IMR-90 (cell line): Measurements from ENCODE around the gene TAS2R50. TPM values are rescaled to one million over a fixed set of nuclear protein-coding genes. Genes with fewer than 3 reads are reported as not detected.
A peak's percentile ranks its signal among the peaks of the same experiment; 100 is the strongest.

Source experiments
- ATAC-seq: fragments of 200-7000 bp; cut with Tn5 transposase; 2 replicates; pipeline ENCODE4 v1.9.1; 2020; ENCODE audit warnings: low read depth, mild to moderate bottlenecking, moderate library complexity
- BruUV-seq: library from RNA; stranded (reverse); fragments of 400-500 nt; replicated peaks from 2 replicates; lab custom pipeline; 2021; lab: Mats Ljungman, UMichigan
- CTCF ChIA-PET: fragments of 300-600 bp; formaldehyde crosslinking; extraction: SDS; loops from one replicate; lab custom pipeline; 2021; ENCODE audit warnings: antibody characterized with exemption; lab: Yijun Ruan, JAX
- POLR2A ChIA-PET: fragments of 300-600 bp; sonication (Branson Sonifier 250); formaldehyde crosslinking; loops from one replicate; lab custom pipeline; 2022; ENCODE audit warnings: antibody characterized with exemption; ENCODE audit not compliant: unreplicated experiment; lab: Charles Lee
- DNase-seq: peaks from one replicate; pipeline ENCODE4 v3.0.0; 2013
- H2AFZ ChIP-seq: replicated peaks from 2 replicates; pipeline ENCODE3; 2013; ENCODE audit warnings: low read length, mild to moderate bottlenecking; ENCODE audit not compliant: poor library complexity
- H2AK5ac ChIP-seq: 2 replicates; pipeline ENCODE4 v1.6.1; 2013; ENCODE audit warnings: low read depth, low read length, inconsistent platforms
- H2AK9ac ChIP-seq: replicated peaks from 2 replicates; pipeline ENCODE3; 2013; ENCODE audit warnings: mild to moderate bottlenecking, low read depth, low read length, moderate library complexity; ENCODE audit not compliant: poor library complexity
- H2BK120ac ChIP-seq: 2 replicates; pipeline ENCODE4 v1.6.1; 2013; ENCODE audit warnings: low read depth, low read length, inconsistent platforms
- H2BK15ac ChIP-seq: 3 replicates; pipeline ENCODE4 v1.6.1; 2013; ENCODE audit warnings: low read depth, low read length, inconsistent platforms
- H2BK20ac ChIP-seq: 2 replicates; pipeline ENCODE4 v1.6.1; 2013; ENCODE audit warnings: low read depth, mild to moderate bottlenecking, inconsistent platforms, low read length, moderate library complexity
- H2BK5ac ChIP-seq: 2 replicates; pipeline ENCODE4 v1.6.1; 2013; ENCODE audit warnings: mild to moderate bottlenecking, low read depth, low read length, inconsistent platforms; ENCODE audit not compliant: poor library complexity, severe bottlenecking
- H3K14ac ChIP-seq: replicated peaks from 2 replicates; pipeline ENCODE4 v1.6.1; 2013; ENCODE audit warnings: low read depth, low read length, inconsistent platforms
- H3K18ac ChIP-seq: 2 replicates; pipeline ENCODE4 v1.6.1; 2013; ENCODE audit warnings: low read depth, low read length, control low read depth
- H3K23ac ChIP-seq: 2 replicates; pipeline ENCODE4 v1.6.1; 2013; ENCODE audit warnings: low read depth, low read length, inconsistent platforms
- H3K27ac ChIP-seq: 2 replicates; pipeline ENCODE4 v1.5.1; 2013; ENCODE audit warnings: mild to moderate bottlenecking, control low read depth, low read length; ENCODE audit not compliant: insufficient read depth
- H3K27me3 ChIP-seq: 2 replicates; pipeline ENCODE4 v1.6.1; 2013; ENCODE audit warnings: low read length; ENCODE audit not compliant: control insufficient read depth, insufficient read depth
- H3K36me3 ChIP-seq: 2 replicates; pipeline ENCODE4 v1.6.1; 2013; ENCODE audit warnings: low read length, mixed read lengths; ENCODE audit not compliant: control insufficient read depth, insufficient read depth
- H3K4ac ChIP-seq: 2 replicates; pipeline ENCODE4 v1.6.1; 2013; ENCODE audit warnings: low read depth, low read length, inconsistent platforms
- H3K4me1 ChIP-seq: 2 replicates; pipeline ENCODE4 v1.6.1; 2013; ENCODE audit warnings: low read length, mixed read lengths; ENCODE audit not compliant: control insufficient read depth, insufficient read depth
- H3K4me2 ChIP-seq: 2 replicates; pipeline ENCODE4 v1.6.1; 2013; ENCODE audit warnings: low read depth, mild to moderate bottlenecking, control low read depth, low read length, moderate library complexity
- H3K4me3 ChIP-seq: 2 replicates; pipeline ENCODE4 v1.5.1; 2013; ENCODE audit warnings: low read depth, mild to moderate bottlenecking, control low read depth, low read length, moderate library complexity; ENCODE audit not compliant: insufficient read depth
- H3K56ac ChIP-seq: 2 replicates; pipeline ENCODE4 v1.6.1; 2013; ENCODE audit warnings: low read length, inconsistent platforms; ENCODE audit not compliant: insufficient read depth; ENCODE audit errors: extremely low read depth
- H3K79me1 ChIP-seq, 2 experiments: 2 replicates each; pipeline ENCODE4 v1.6.1; 2013; ENCODE audit warnings: low read length in 2 of 2, inconsistent platforms in 1 of 2, low read depth in 1 of 2
- H3K9ac ChIP-seq: 2 replicates; pipeline ENCODE4 v1.6.1; 2013; ENCODE audit warnings: low read depth, low read length, control low read depth
- H3K9me1 ChIP-seq: 2 replicates; pipeline ENCODE4 v1.6.1; 2013; ENCODE audit warnings: low read length, inconsistent platforms; ENCODE audit not compliant: insufficient read depth
- H3K9me3 ChIP-seq: 2 replicates; pipeline ENCODE4 v1.6.1; 2013; ENCODE audit warnings: low read length; ENCODE audit not compliant: control insufficient read depth, insufficient read depth
- H4K20me1 ChIP-seq: 2 replicates; pipeline ENCODE4 v1.6.1; 2013; ENCODE audit warnings: low read length, inconsistent platforms; ENCODE audit not compliant: insufficient read depth
- H4K5ac ChIP-seq: 2 replicates; pipeline ENCODE4 v1.6.1; 2013; ENCODE audit warnings: mild to moderate bottlenecking, low read depth, low read length, control low read depth
- H4K8ac ChIP-seq, 2 experiments: 2 replicates each; pipeline ENCODE4 v1.6.1; 2013; ENCODE audit warnings: low read depth in 2 of 2, low read length in 2 of 2, control low read depth in 1 of 2, inconsistent platforms in 1 of 2
- H4K91ac ChIP-seq: 2 replicates; pipeline ENCODE4 v1.6.1; 2013; ENCODE audit warnings: low read depth, low read length, inconsistent platforms; ENCODE audit not compliant: insufficient read depth
- BHLHE40 ChIP-seq: fragments of 150-350 bp; IDR thresholded peaks from 2 replicates; pipeline ENCODE4 v1.6.1; 2016; ENCODE audit warnings: mild to moderate bottlenecking, low read depth, low read length
- FOS ChIP-seq: fragments of 150-350 bp; IDR thresholded peaks from 2 replicates; pipeline ENCODE4 v1.6.1; 2016; ENCODE audit warnings: low read depth, low read length
- MAZ ChIP-seq: IDR thresholded peaks from 2 replicates; pipeline ENCODE4 v1.6.1; 2012; ENCODE audit warnings: low read depth, mild to moderate bottlenecking, low read length, improper control_type of control experiment, moderate library complexity, borderline replicate concordance
- WGBS, 2 experiments: methylation state at CpG; one replicate each; pipeline versions ENCODE4 v1.1.5 to v1.1.7; 2013; ENCODE audit warnings: missing lambda C conversion rate in 2 of 2; ENCODE audit not compliant: insufficient read length in 1 of 2; ENCODE audit errors: extremely low coverage in 2 of 2; 5-methylcytosine and 5-hydroxymethylcytosine counted together
- dilution Hi-C: fragments of 300-500 bp; cut with HindIII; formaldehyde crosslinking; loops from one replicate; pipeline ENCODE4 v1.14.3; 2018; ENCODE audit warnings: low sequenced_read_pairs; ENCODE audit not compliant: unreplicated experiment
- in situ Hi-C: fragments of 300-500 bp; cut with MboI; formaldehyde crosslinking; loops from 3 replicates; pipeline ENCODE4 v1.14.3; 2019; ENCODE audit warnings: low sequenced_read_pairs, inconsistent platforms, mixed read lengths
- intact Hi-C: fragments of 100-400 bp; cut with micrococcal nuclease; formaldehyde crosslinking; loops from 2 replicates; pipeline ENCODE4 v1.10.0; 2022
- polyA plus RNA-seq, 3 experiments: library from polyadenylated mRNA; depleted of rRNA; stranded (reverse); fragments of >200 nt; gene quantifications; 2 replicates each; pipeline ENCODE4 v1.2.3, GENCODE V29; 2012; ENCODE audit warnings: low replicate concordance in 1 of 3
- total RNA-seq: library from RNA; depleted of rRNA; stranded (reverse); fragments of >200 nt; gene quantifications from 2 replicates; pipeline ENCODE4 v1.2.3, GENCODE V29; 2012

The TAS2R50 gene
- total and polyA plus RNA-seq, 2 of the 4 experiments (the other 2 are of a cell fraction), result 2.3 TPM; not detected in 1

GRCh38 chr12:10967409-10967808 is 19.3 kb downstream of the TAS2R50 start:
- Histone ChIP-seq H2BK20ac (no peak overlapping the region), H2AK9ac (no peak overlapping the region), H3K27ac (no peak overlapping the region), H3K9me1 (peaks cover 4% of the 10 kb centered on the region; the same call in 1 of the 2 replicates), H2AK5ac (no peak overlapping the region), H3K9me3 (no peaks in the 10 kb centered on the region), H2BK120ac (no peak overlapping the region), H3K36me3 (no peaks in the 10 kb centered on the region), H3K79me1 (peaks cover 3 to 5% of the 10 kb centered on the region in 2 experiments; a peak in 3 of 4 replicates), H4K20me1 (no peaks in the 10 kb centered on the region), H3K23ac (no peak overlapping the region), H3K27me3 (no peaks in the 10 kb centered on the region), H4K8ac (no peak overlapping the region), H3K14ac (no peak overlapping the region), H2BK5ac (no peak overlapping the region), H3K4me3 (no peak overlapping the region), H2BK15ac (no peak overlapping the region), H3K4me1 (peaks cover 6% of the 10 kb centered on the region), H3K18ac (no peak overlapping the region), H4K5ac (no peak overlapping the region), H3K4ac (no peak overlapping the region), H4K91ac (no peak overlapping the region), H3K56ac (no peak overlapping the region), H2AFZ (no peak overlapping the region), H3K4me2 (0 out of 2 replicates have a peak overlapping the region, but pooled peaks have one; percentile 29), H3K9ac (no peak overlapping the region)
- ChIA-PET POLR2A (no interaction called here), CTCF (no interaction called here)
- peak; percentile 64 for DNase-seq
- no TSS peak for BruUV-seq
- dilution Hi-C loops, result no loop called here
- no CpG with 5 or more reads among the region's 2 CpGs for WGBS, 2 experiments
- in situ Hi-C loops, result no loop called here
- TF ChIP-seq FOS (no peak), BHLHE40 (no peak), MAZ (no peak)
- intact Hi-C loops, result no loop called here
- ATAC-seq, result peak; percentile 62
